GM23338 (cell line): Measurements from ENCODE around the gene MTA1. TPM values are rescaled to one million over a fixed set of nuclear protein-coding genes. Genes with fewer than 3 reads are reported as not detected.

Source experiments
- ATAC-seq: fragments of 200-7000 bp; cut with Tn5 transposase; 3 replicates; pipeline ENCODE4 v1.9.1; 2020
- DNase-seq: peaks from one replicate; pipeline ENCODE4 v3.0.0-alpha.2; 2015; ENCODE audit warnings: low spot score
- H2AFZ ChIP-seq: fragments of 200-600 bp; sonication (generic); 2 replicates; pipeline ENCODE4 v1.8.0; 2016; ENCODE audit warnings: antibody characterized with exemption, mild to moderate bottlenecking, moderate library complexity
- H3F3A ChIP-seq: fragments of 200-600 bp; sonication (generic); replicated peaks from 2 replicates; pipeline ENCODE4 v1.8.0; 2017; ENCODE audit warnings: antibody characterized with exemption, mixed run types, low read depth
- H3K27ac ChIP-seq: fragments of 200-600 bp; sonication (generic); 2 replicates; pipeline ENCODE4 v1.6.1; 2016; ENCODE audit warnings: low read depth
- H3K27me3 ChIP-seq: fragments of 200-600 bp; sonication (generic); 2 replicates; pipeline ENCODE4 v1.8.0; 2016; ENCODE audit warnings: mild to moderate bottlenecking, mixed run types, moderate library complexity; ENCODE audit not compliant: insufficient read depth
- H3K36me3 ChIP-seq: fragments of 200-600 bp; sonication (generic); 2 replicates; pipeline ENCODE4 v1.8.0; 2016; ENCODE audit warnings: mild to moderate bottlenecking; ENCODE audit not compliant: insufficient read depth
- H3K4me1 ChIP-seq: fragments of 200-600 bp; sonication (generic); 2 replicates; pipeline ENCODE4 v1.8.0; 2016; ENCODE audit warnings: mild to moderate bottlenecking, moderate library complexity; ENCODE audit not compliant: insufficient read depth
- H3K4me2 ChIP-seq: fragments of 200-600 bp; sonication (generic); 2 replicates; pipeline ENCODE4 v1.7.1; 2017; ENCODE audit warnings: mixed run types
- H3K4me3 ChIP-seq: fragments of 200-600 bp; sonication (generic); 2 replicates; pipeline ENCODE4 v1.6.1; 2016; ENCODE audit warnings: mixed run types
- H3K79me2 ChIP-seq: fragments of 200-600 bp; sonication (generic); replicated peaks from 2 replicates; pipeline ENCODE4 v1.8.0; 2017; ENCODE audit warnings: mild to moderate bottlenecking; ENCODE audit not compliant: insufficient read depth
- H3K9me2 ChIP-seq: fragments of 200-600 bp; sonication (generic); 2 replicates; pipeline ENCODE4 v1.8.0; 2017; ENCODE audit not compliant: insufficient read depth
- H4K20me1 ChIP-seq: fragments of 200-600 bp; sonication (generic); replicated peaks from 2 replicates; pipeline ENCODE4 v1.8.0; 2017; ENCODE audit warnings: mild to moderate bottlenecking; ENCODE audit not compliant: insufficient read depth
- H3K27ac Mint-ChIP-seq: 2 replicates; pipeline ENCODE4 v1.8.0; 2020; ENCODE audit warnings: inconsistent platforms, mild to moderate bottlenecking, moderate library complexity, mixed read lengths
- H3K27me3 Mint-ChIP-seq: 3 replicates; pipeline ENCODE4 v1.8.0; 2022; ENCODE audit warnings: low read depth, mild to moderate bottlenecking, moderate library complexity, mixed read lengths, inconsistent platforms; ENCODE audit not compliant: insufficient read depth, poor library complexity
- H3K36me3 Mint-ChIP-seq: 3 replicates; pipeline ENCODE4 v1.8.0; 2021; ENCODE audit warnings: low read depth, mild to moderate bottlenecking, inconsistent platforms, moderate library complexity, mixed read lengths
- H3K4me1 Mint-ChIP-seq: 3 replicates; pipeline ENCODE4 v1.8.0; 2020; ENCODE audit warnings: mild to moderate bottlenecking, inconsistent platforms, mixed read lengths
- H3K4me3 Mint-ChIP-seq: 3 replicates; pipeline ENCODE4 v1.8.0; 2021; ENCODE audit warnings: moderate library complexity, mild to moderate bottlenecking, inconsistent platforms, mixed read lengths
- H3K9me3 Mint-ChIP-seq: 3 replicates; pipeline ENCODE4 v1.8.0; 2020; ENCODE audit warnings: moderate library complexity, mild to moderate bottlenecking, inconsistent platforms, mixed read lengths
- EZH2 ChIP-seq: fragments of 200-600 bp; sonication (generic); IDR thresholded peaks from one replicate; pipeline ENCODE4 v1.8.0; 2017; ENCODE audit warnings: antibody characterized with exemption, mild to moderate bottlenecking, low read depth; ENCODE audit not compliant: unreplicated experiment
- JUNB ChIP-seq: IDR thresholded peaks from one replicate; pipeline ENCODE4 v1.6.1; 2016; ENCODE audit warnings: antibody characterized with exemption; ENCODE audit not compliant: unreplicated experiment
- NANOG ChIP-seq: IDR thresholded peaks from 2 replicates; pipeline ENCODE4 v1.6.1; 2016; ENCODE audit warnings: antibody characterized with exemption, borderline replicate concordance
- POLR2AphosphoS5 ChIP-seq: IDR thresholded peaks from 2 replicates; pipeline ENCODE4 v1.6.1; 2016; ENCODE audit warnings: antibody characterized with exemption, low read depth
- STAT1 ChIP-seq: IDR thresholded peaks from one replicate; pipeline ENCODE4 v1.6.1; 2016; ENCODE audit warnings: antibody characterized with exemption; ENCODE audit not compliant: unreplicated experiment
- ZNF114 ChIP-seq: fragments of 250-450 bp; sonication (Bioruptor Pico); IDR thresholded peaks from 2 replicates; pipeline ENCODE4 v1.5.0; 2020; ENCODE audit warnings: mild to moderate bottlenecking, moderate library complexity
- polyA plus RNA-seq: library from polyadenylated mRNA; unstranded; fragments of >200 nt; fragmentation: Nextera tagmentation; extraction: Ambion mirVana; gene quantifications from 2 replicates; pipeline ENCODE4 v1.2.1, GENCODE V29; 2016
- total RNA-seq: library from RNA; depleted of rRNA; stranded (reverse); fragments of >200 nt; shearing (Covaris generic); gene quantifications from 2 replicates; pipeline ENCODE4 v1.2.3, GENCODE V29; 2014
- TF ChIP-seq, protein P1 (sequence below), 2 experiments: fragments of 200-600 bp in 1 of 2; sonication (generic) in 1 of 2; conservative IDR thresholded peaks; 2 replicates each; pipeline versions ENCODE4 v1.5.1 to v1.6.1; 2016 to 2017; ENCODE audit warnings: antibody characterized with exemption in 2 of 2, low read depth in 2 of 2, mild to moderate bottlenecking in 2 of 2, moderate library complexity in 1 of 2
- TF ChIP-seq, protein P2 (sequence below): IDR thresholded peaks from one replicate; pipeline ENCODE4 v1.6.1; 2018; ENCODE audit warnings: antibody characterized with exemption; ENCODE audit not compliant: unreplicated experiment

Gene MTA1
- total and polyA plus RNA-seq, 2 experiments from 2014 or later = 53.3 to 126 TPM

DNA sequence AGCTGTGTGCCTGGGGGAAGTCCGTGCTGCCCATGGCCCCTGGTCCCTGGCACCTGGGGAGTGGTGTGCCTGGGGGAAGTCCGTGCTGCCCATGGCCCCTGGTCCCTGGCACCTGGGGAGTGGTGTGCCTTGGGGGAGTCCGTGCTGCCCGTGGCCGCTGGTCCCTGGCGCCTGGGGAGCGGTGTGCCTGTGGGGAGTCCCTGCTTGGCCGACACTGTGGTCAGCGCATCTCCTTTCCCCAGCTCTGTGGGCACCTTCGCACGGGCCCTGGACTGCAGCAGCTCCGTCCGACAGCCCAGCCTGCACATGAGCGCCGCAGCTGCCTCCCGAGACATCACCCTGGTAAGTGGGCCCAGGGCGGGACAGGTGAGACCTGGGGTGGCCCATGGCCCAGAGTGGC, 40.5 kb downstream of the MTA1 start:
- Mint-ChIP-seq H3K4me1 (no peaks in the 10 kb centered on the region), H3K36me3 (peaks cover 34% of the 10 kb centered on the region), H3K9me3 (no peaks in the 10 kb centered on the region; the same call in 2 of the 3 replicates), H3K4me3 (no peak overlapping the region), H3K27ac (no peak overlapping the region), H3K27me3 (peaks cover 16% of the 10 kb centered on the region)
- Histone ChIP-seq H3K9me2 (no peaks in the 10 kb centered on the region), H3K4me3 (no peak overlapping the region), H4K20me1 (peaks cover 8% of the 10 kb centered on the region; the same call in 1 of the 2 replicates), H3K4me1 (no peaks in the 10 kb centered on the region), H3K27me3 (no peaks in the 10 kb centered on the region), H3K79me2 (no peaks in the 10 kb centered on the region), H3F3A (0 out of 2 replicates have a peak, but pooled peaks cover 4% of the 10 kb centered on the region), H3K27ac (no peak overlapping the region), H3K4me2 (no peak overlapping the region), H2AFZ (no peak overlapping the region), H3K36me3 (peaks cover 3% of the 10 kb centered on the region; the same call in 1 of the 2 replicates)
- ATAC-seq (no peak), DNase-seq (no peak)
- TF ChIP-seq EZH2 (no peak), STAT1 (no peak)
- TF ChIP-seq, protein P1, sequence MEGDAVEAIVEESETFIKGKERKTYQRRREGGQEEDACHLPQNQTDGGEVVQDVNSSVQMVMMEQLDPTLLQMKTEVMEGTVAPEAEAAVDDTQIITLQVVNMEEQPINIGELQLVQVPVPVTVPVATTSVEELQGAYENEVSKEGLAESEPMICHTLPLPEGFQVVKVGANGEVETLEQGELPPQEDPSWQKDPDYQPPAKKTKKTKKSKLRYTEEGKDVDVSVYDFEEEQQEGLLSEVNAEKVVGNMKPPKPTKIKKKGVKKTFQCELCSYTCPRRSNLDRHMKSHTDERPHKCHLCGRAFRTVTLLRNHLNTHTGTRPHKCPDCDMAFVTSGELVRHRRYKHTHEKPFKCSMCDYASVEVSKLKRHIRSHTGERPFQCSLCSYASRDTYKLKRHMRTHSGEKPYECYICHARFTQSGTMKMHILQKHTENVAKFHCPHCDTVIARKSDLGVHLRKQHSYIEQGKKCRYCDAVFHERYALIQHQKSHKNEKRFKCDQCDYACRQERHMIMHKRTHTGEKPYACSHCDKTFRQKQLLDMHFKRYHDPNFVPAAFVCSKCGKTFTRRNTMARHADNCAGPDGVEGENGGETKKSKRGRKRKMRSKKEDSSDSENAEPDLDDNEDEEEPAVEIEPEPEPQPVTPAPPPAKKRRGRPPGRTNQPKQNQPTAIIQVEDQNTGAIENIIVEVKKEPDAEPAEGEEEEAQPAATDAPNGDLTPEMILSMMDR (conservative IDR thresholded peaks at IDR 0.05; ENCODE audit: low read depth in 2 of 2) = no peak

DNA sequence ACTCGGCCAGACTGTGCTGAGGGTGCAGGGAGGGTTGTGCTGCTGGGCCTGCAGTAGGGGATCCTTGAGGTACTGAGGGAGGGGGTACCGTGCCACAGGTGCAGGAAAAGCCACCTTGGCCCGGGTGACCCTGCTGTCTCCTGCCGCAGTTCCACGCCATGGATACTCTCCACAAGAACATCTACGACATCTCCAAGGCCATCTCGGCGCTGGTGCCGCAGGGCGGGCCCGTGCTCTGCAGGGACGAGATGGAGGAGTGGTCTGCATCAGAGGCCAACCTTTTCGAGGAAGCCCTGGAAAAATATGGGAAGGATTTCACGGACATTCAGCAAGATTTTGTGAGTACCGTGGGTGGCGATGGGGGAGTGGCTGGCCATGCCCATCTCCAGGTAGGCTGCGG, 41.0 kb downstream of the MTA1 start:
- H3F3A ChIP-seq = no peaks in the 10 kb centered on the region
- ATAC-seq = no peak
- peaks cover 3% of the 10 kb centered on the region; the same call in 1 of the 2 replicates for H3K36me3 ChIP-seq
- TF ChIP-seq NANOG = no peak
- TF ChIP-seq JUNB = no peak
- TF ChIP-seq ZNF114 (CRISPR knock-in tag) = no peak
- TF ChIP-seq POLR2AphosphoS5 = no peak
- TF ChIP-seq, protein P2, sequence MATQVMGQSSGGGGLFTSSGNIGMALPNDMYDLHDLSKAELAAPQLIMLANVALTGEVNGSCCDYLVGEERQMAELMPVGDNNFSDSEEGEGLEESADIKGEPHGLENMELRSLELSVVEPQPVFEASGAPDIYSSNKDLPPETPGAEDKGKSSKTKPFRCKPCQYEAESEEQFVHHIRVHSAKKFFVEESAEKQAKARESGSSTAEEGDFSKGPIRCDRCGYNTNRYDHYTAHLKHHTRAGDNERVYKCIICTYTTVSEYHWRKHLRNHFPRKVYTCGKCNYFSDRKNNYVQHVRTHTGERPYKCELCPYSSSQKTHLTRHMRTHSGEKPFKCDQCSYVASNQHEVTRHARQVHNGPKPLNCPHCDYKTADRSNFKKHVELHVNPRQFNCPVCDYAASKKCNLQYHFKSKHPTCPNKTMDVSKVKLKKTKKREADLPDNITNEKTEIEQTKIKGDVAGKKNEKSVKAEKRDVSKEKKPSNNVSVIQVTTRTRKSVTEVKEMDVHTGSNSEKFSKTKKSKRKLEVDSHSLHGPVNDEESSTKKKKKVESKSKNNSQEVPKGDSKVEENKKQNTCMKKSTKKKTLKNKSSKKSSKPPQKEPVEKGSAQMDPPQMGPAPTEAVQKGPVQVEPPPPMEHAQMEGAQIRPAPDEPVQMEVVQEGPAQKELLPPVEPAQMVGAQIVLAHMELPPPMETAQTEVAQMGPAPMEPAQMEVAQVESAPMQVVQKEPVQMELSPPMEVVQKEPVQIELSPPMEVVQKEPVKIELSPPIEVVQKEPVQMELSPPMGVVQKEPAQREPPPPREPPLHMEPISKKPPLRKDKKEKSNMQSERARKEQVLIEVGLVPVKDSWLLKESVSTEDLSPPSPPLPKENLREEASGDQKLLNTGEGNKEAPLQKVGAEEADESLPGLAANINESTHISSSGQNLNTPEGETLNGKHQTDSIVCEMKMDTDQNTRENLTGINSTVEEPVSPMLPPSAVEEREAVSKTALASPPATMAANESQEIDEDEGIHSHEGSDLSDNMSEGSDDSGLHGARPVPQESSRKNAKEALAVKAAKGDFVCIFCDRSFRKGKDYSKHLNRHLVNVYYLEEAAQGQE = no peak
- H3K9me2 ChIP-seq = no peaks in the 10 kb centered on the region
- no peaks in the 10 kb centered on the region for H3K27me3 ChIP-seq
- no peak overlapping the region for H3K27ac ChIP-seq
- H3K4me1 ChIP-seq = no peaks in the 10 kb centered on the region
- peaks cover 8% of the 10 kb centered on the region; the same call in 1 of the 2 replicates for H4K20me1 ChIP-seq
- DNase-seq = no peak
- Mint-ChIP-seq H3K27me3 (peaks cover 16% of the 10 kb centered on the region), H3K36me3 (peaks cover 33% of the 10 kb centered on the region), H3K27ac (no peak overlapping the region), H3K9me3 (no peaks in the 10 kb centered on the region; the same call in 2 of the 3 replicates), H3K4me1 (peaks cover 2% of the 10 kb centered on the region; the same call in 1 of the 3 replicates), H3K4me3 (no peak overlapping the region)
- no peak overlapping the region for H2AFZ ChIP-seq
- H3K4me2 ChIP-seq = no peak overlapping the region
- no peak overlapping the region for H3K4me3 ChIP-seq
- H3K79me2 ChIP-seq = no peaks in the 10 kb centered on the region
